ENCODE results near the gene RFX5.

The RFX5 gene

GRCh38 chr1:151386002-151386401 is 39.0 kb upstream of the RFX5 start:
- TF ChIP-seq POLR2AphosphoS5 (IDR thresholded peaks at IDR 0.05; ENCODE audit: low read depth), result no peak
- TF ChIP-seq CTCF (IDR thresholded peaks at IDR 0.05; ENCODE audit: insufficient read depth, low read length), result no peak
- no peak for TF ChIP-seq GABPA (IDR thresholded peaks at IDR 0.05; ENCODE audit: low read depth)
- TF ChIP-seq SPI1 (IDR thresholded peaks at IDR 0.05; ENCODE audit: borderline replicate concordance, low read depth), result no peak
- TF ChIP-seq REST (IDR thresholded peaks at IDR 0.05; ENCODE audit: insufficient replicate concordance, low read depth), result no peak
- Histone ChIP-seq H3K27ac (replicated peaks) (no peak overlapping the region), H3K4me3 (replicated peaks; ENCODE audit: insufficient read depth, low read length) (no peak overlapping the region), H3K27me3 (ENCODE audit: insufficient read depth, poor library complexity, severe bottlenecking) (no peaks in the 10 kb centered on the region)
- no peak for DNase-seq (ENCODE audit: low read depth in 1 of 2, low spot score in 1 of 2)

GRCh38 chr1:151384584-151384983 is 37.5 kb upstream of the RFX5 start:
- no peak for DNase-seq (ENCODE audit: low read depth in 1 of 2, low spot score in 1 of 2)
- Histone ChIP-seq H3K27me3 (ENCODE audit: insufficient read depth, poor library complexity, severe bottlenecking) (no peaks in the 10 kb centered on the region), H3K27ac (replicated peaks) (no peak overlapping the region), H3K4me3 (replicated peaks; ENCODE audit: insufficient read depth, low read length) (no peak overlapping the region)
- TF ChIP-seq SPI1 (IDR thresholded peaks at IDR 0.05; ENCODE audit: borderline replicate concordance, low read depth) (no peak), GABPA (IDR thresholded peaks at IDR 0.05; ENCODE audit: low read depth) (no peak), CTCF (IDR thresholded peaks at IDR 0.05; ENCODE audit: insufficient read depth, low read length) (no peak), POLR2AphosphoS5 (IDR thresholded peaks at IDR 0.05; ENCODE audit: low read depth) (no peak), REST (IDR thresholded peaks at IDR 0.05; ENCODE audit: insufficient replicate concordance, low read depth) (no peak)

- DNase-seq (ENCODE audit: low read depth in 1 of 2, low spot score in 1 of 2), result no peak
- H3K4me3 ChIP-seq (replicated peaks; ENCODE audit: insufficient read depth, low read length), result no peak overlapping the region
- H3K27me3 ChIP-seq (ENCODE audit: insufficient read depth, poor library complexity, severe bottlenecking), result no peaks in the 10 kb centered on the region
- H3K27ac ChIP-seq (replicated peaks), result no peak overlapping the region
- TF ChIP-seq CTCF (IDR thresholded peaks at IDR 0.05; ENCODE audit: insufficient read depth, low read length) (no peak), GABPA (IDR thresholded peaks at IDR 0.05; ENCODE audit: low read depth) (no peak), REST (IDR thresholded peaks at IDR 0.05; ENCODE audit: insufficient replicate concordance, low read depth) (no peak), POLR2AphosphoS5 (IDR thresholded peaks at IDR 0.05; ENCODE audit: low read depth) (no peak), SPI1 (IDR thresholded peaks at IDR 0.05; ENCODE audit: borderline replicate concordance, low read depth) (no peak)
Observed at GRCh38 chr1:151377150-151377884, 30.3 kb upstream of the RFX5 start.
